B cell (primary cell): Measurements from ENCODE around the gene GNA12. TPM values are rescaled to one million over a fixed set of nuclear protein-coding genes. Genes with fewer than 3 reads are reported as not detected.
"Not testable (repeated sequence)": the region's sequence is repeated elsewhere in the genome, so short reads cannot be mapped to it uniquely, and the experiment has no call there.

Source experiments
- ATAC-seq: fragments of 200-7000 bp; cut with Tn5 transposase; one replicate; pipeline ENCODE4 v1.10.0; 2021; ENCODE audit warnings: low read depth, mild to moderate bottlenecking, moderate number of reproducible peaks, moderate library complexity
- CTCF ChIA-PET: fragments of 350-600 bp; sonication (Branson Sonifier 250); formaldehyde crosslinking; loops from one replicate; lab custom pipeline; 2021; ENCODE audit warnings: antibody characterized with exemption, inconsistent platforms; lab: Charles Lee
- POLR2A ChIA-PET: fragments of 350-600 bp; sonication (Branson Sonifier 250); formaldehyde crosslinking; loops from one replicate; lab custom pipeline; 2021; ENCODE audit warnings: antibody characterized with exemption; lab: Charles Lee
- DNase-seq: peaks from one replicate; pipeline ENCODE4 v3.0.0; 2013
- H2AFZ ChIP-seq: 2 replicates; pipeline ENCODE4 v1.6.1; 2012; ENCODE audit warnings: mild to moderate bottlenecking, low read depth, low read length; ENCODE audit not compliant: insufficient read depth, poor library complexity, severe bottlenecking
- H3K27ac ChIP-seq, 2 donors: 1 replicate in 1 of 2; 2 replicates in 1 of 2; pipeline ENCODE4 v1.5.1; 2012 to 2013; ENCODE audit warnings: low read length in 2 of 2, mild to moderate bottlenecking in 2 of 2, moderate library complexity in 1 of 2
- H3K27me3 ChIP-seq, 4 experiments: fragments of 200-600 bp in 1 of 4; sonication (generic) in 1 of 4; replicated peaks in 1 of 4; 1 replicate in 2 of 4; 2 replicates in 2 of 4; pipeline versions ENCODE4 v1.6.1 to v1.7.0; 2013 to 2016; ENCODE audit warnings: low read length in 3 of 4, mild to moderate bottlenecking in 2 of 4, mixed read lengths in 1 of 4, moderate library complexity in 1 of 4; ENCODE audit not compliant: insufficient read depth in 4 of 4, control insufficient read depth in 3 of 4; ENCODE audit errors: control extremely low read depth in 1 of 4
- H3K36me3 ChIP-seq, 2 experiments: replicated peaks in 1 of 2; 1 replicate in 1 of 2; 2 replicates in 1 of 2; pipeline versions ENCODE4 v1.6.1 to v1.7.1; 2013; ENCODE audit warnings: low read length in 1 of 2; ENCODE audit not compliant: insufficient read depth in 2 of 2, control insufficient read depth in 1 of 2; ENCODE audit errors: control extremely low read depth in 1 of 2, extremely low read depth in 1 of 2
- H3K4me1 ChIP-seq, 2 donors: fragments of 200-600 bp in 1 of 2; sonication (generic) in 1 of 2; 1 replicate in 1 of 2; 2 replicates in 1 of 2; pipeline versions ENCODE4 v1.5.1 to v1.6.1; 2013 to 2017; ENCODE audit warnings: low read length in 2 of 2; ENCODE audit not compliant: control insufficient read depth in 2 of 2, insufficient read depth in 2 of 2
- H3K4me2 ChIP-seq: replicated peaks from 2 replicates; pipeline ENCODE3; 2012; ENCODE audit warnings: mild to moderate bottlenecking, low read depth, low read length; ENCODE audit not compliant: poor library complexity, severe bottlenecking
- H3K4me3 ChIP-seq, 5 experiments: fragments of 200-600 bp in 1 of 5; sonication (generic) in 1 of 5; 1 replicate in 3 of 5; 2 replicates in 2 of 5; pipeline versions ENCODE4 v1.5.1 to v1.7.0; 2011 to 2016; ENCODE audit warnings: low read length in 4 of 5, mild to moderate bottlenecking in 4 of 5, low read depth in 2 of 5, control low read depth in 1 of 5, moderate library complexity in 1 of 5; ENCODE audit not compliant: insufficient read depth in 1 of 5; ENCODE audit errors: control extremely low read depth in 1 of 5, extremely low read depth in 1 of 5
- H3K79me2 ChIP-seq: fragments of 200-600 bp; sonication (generic); one replicate; pipeline ENCODE4 v1.6.0; 2016; ENCODE audit warnings: low read length; ENCODE audit not compliant: control insufficient read depth, insufficient read depth
- H3K9ac ChIP-seq: fragments of 200-600 bp; sonication (generic); 2 replicates; pipeline ENCODE4 v1.6.1; 2017; ENCODE audit warnings: mild to moderate bottlenecking, low read length, moderate library complexity
- H3K9me3 ChIP-seq, 3 donors: one replicate each; pipeline versions ENCODE4 v1.6.1 to v1.7.1; 2013; ENCODE audit warnings: low read length in 2 of 3; ENCODE audit not compliant: control insufficient read depth in 2 of 3, insufficient read depth in 1 of 3; ENCODE audit errors: control extremely low read depth in 1 of 3
- H4K20me1 ChIP-seq: 2 replicates; pipeline ENCODE4 v1.6.0; 2012; ENCODE audit warnings: mild to moderate bottlenecking, low read length; ENCODE audit not compliant: insufficient read depth, control insufficient read depth, poor library complexity, severe bottlenecking
- H3K27ac Mint-ChIP-seq: one replicate; pipeline ENCODE4 v1.8.0; 2021; ENCODE audit warnings: mixed read lengths
- H3K27me3 Mint-ChIP-seq: one replicate; pipeline ENCODE4 v1.8.0; 2021; ENCODE audit warnings: mixed read lengths
- H3K4me1 Mint-ChIP-seq: one replicate; pipeline ENCODE4 v1.8.0; 2021; ENCODE audit warnings: mixed read lengths
- H3K4me3 Mint-ChIP-seq: one replicate; pipeline ENCODE4 v1.8.0; 2021; ENCODE audit warnings: mixed read lengths
- H3K9me3 Mint-ChIP-seq: one replicate; pipeline ENCODE4 v1.8.0; 2022; ENCODE audit warnings: mixed read lengths; ENCODE audit not compliant: insufficient read depth
- EZH2 ChIP-seq: IDR thresholded peaks from 2 replicates; pipeline ENCODE4 v1.6.1; 2012; ENCODE audit warnings: borderline replicate concordance, low read depth, mild to moderate bottlenecking, moderate library complexity, low read length; ENCODE audit not compliant: insufficient read depth, poor library complexity, severe bottlenecking
- WGBS: methylation state at CpG from one replicate; pipeline ENCODE4 v1.1.5; 2013; ENCODE audit warnings: missing lambda C conversion rate; ENCODE audit not compliant: insufficient coverage; 5-methylcytosine and 5-hydroxymethylcytosine counted together
- intact Hi-C: fragments of 100-400 bp; cut with micrococcal nuclease; formaldehyde crosslinking; loops from one replicate; pipeline ENCODE4 v1.10.0; 2022
- polyA plus RNA-seq: library from polyadenylated mRNA; depleted of rRNA; stranded (reverse); fragments of >200 nt; gene quantifications from 2 replicates; pipeline ENCODE4 v1.2.3, GENCODE V29; 2012
- total RNA-seq, 2 donors: library from RNA; stranded (reverse); fragments of 120-200 nt in 1 of 2; gene quantifications; 1 replicate in 1 of 2; 2 replicates in 1 of 2; pipeline versions ENCODE4 v1.2.3 to v1.2.4, GENCODE V29; 2013 to 2022
- TF ChIP-seq, protein P1 (sequence below): fragments of 200-600 bp; IDR thresholded peaks from one replicate; pipeline ENCODE4 v1.8.0; 2022; ENCODE audit warnings: antibody characterized with exemption, mild to moderate bottlenecking

Gene GNA12
- total and polyA plus RNA-seq, 2 donors (not counting 1 experiment from before 2014, with no cell fraction given), result 34.6 to 110 TPM

DNA sequence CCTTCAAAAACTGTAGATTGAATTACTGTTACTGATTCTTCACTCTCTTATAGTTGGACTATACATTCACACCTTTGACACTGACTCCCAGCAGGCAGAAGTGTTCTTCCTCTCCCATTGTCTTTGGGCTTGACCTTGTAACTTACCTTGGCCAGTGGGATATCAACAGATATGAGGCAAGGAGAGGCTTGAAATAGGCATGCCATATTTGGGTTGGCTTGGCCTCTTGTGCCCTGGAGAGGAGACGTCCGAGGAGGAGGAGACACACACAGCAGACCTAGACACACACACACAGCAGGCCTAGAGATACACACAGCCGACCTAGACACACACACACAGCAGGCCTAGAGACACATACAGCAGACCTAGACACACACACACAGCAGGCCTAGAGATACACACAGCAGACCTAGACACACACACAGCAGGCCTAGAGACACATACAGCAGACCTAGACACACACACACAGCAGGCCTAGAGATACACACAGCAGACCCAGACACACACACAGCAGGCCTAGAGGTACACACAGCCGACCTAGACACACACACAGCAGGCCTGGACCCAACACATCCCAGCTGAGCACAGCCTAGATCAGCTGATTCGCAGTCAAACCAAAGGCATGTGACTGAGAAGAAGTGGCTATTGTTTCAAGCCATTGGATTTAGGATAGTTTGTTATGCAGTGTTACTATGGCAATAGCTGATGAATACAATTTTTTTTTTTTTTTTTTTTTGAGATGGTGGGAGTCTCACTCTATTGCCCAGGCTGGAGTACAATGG is 12.5 kb upstream of the GNA12 start:
- Histone ChIP-seq H3K4me1 (no peaks in the 10 kb centered on the region), H3K9ac (no peak overlapping the region), H3K27me3 (no peaks in the 10 kb centered on the region), H3K36me3 (no peaks in the 10 kb centered on the region), H3K4me3 (no peak overlapping the region), H2AFZ (no peak overlapping the region), H4K20me1 (no peaks in the 10 kb centered on the region), H3K27ac (no peak overlapping the region), H3K4me2 (no peak overlapping the region), H3K79me2 (no peaks in the 10 kb centered on the region), H3K9me3 (no peaks in the 10 kb centered on the region)
- Mint-ChIP-seq H3K27ac (no peak overlapping the region), H3K4me1 (peaks cover 12% of the 10 kb centered on the region), H3K27me3 (no peaks in the 10 kb centered on the region), H3K9me3 (no peaks in the 10 kb centered on the region), H3K4me3 (no peak overlapping the region)
- intact Hi-C loops, result no loop called here
- 80% methylated on average over 3 of the region's 5 CpGs for WGBS
- ChIA-PET POLR2A (no interaction called here), CTCF (interaction anchor here (3.1 kb wide), 1 partner anchor 9 kb away, joined by 9 read pairs; no protein-coding TSS in a partner anchor)
- DNase-seq (no peak), ATAC-seq (no peak)
- TF ChIP-seq, protein P1, sequence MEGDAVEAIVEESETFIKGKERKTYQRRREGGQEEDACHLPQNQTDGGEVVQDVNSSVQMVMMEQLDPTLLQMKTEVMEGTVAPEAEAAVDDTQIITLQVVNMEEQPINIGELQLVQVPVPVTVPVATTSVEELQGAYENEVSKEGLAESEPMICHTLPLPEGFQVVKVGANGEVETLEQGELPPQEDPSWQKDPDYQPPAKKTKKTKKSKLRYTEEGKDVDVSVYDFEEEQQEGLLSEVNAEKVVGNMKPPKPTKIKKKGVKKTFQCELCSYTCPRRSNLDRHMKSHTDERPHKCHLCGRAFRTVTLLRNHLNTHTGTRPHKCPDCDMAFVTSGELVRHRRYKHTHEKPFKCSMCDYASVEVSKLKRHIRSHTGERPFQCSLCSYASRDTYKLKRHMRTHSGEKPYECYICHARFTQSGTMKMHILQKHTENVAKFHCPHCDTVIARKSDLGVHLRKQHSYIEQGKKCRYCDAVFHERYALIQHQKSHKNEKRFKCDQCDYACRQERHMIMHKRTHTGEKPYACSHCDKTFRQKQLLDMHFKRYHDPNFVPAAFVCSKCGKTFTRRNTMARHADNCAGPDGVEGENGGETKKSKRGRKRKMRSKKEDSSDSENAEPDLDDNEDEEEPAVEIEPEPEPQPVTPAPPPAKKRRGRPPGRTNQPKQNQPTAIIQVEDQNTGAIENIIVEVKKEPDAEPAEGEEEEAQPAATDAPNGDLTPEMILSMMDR, result no peak
- TF ChIP-seq EZH2, result no peak

DNA sequence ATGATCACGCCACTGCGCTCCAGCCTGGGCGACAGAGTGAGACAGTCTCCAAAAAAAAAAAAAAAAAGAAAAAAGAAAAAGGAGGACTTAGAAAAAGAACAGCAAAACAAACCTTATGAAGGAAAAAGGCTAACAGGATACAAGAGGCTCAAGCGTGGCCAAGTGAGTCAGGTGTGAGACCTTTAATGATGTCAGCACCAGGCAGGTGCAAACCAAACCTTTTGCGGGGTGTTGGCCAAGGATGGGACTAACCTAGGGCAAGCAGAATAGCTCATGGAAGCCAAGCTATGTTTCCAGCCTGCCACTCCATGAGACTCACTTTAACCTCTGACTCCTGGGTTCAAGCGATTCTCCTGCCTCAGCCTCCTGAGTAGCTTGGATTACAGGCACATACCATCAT is 11.3 kb upstream of the GNA12 start:
- Histone ChIP-seq H3K27ac (no peak overlapping the region), H3K4me3 (no peak overlapping the region), H3K9ac (no peak overlapping the region), H4K20me1 (no peaks in the 10 kb centered on the region), H3K4me2 (no peak overlapping the region), H3K79me2 (no peaks in the 10 kb centered on the region), H2AFZ (no peak overlapping the region), H3K27me3 (no peaks in the 10 kb centered on the region), H3K4me1 (no peaks in the 10 kb centered on the region), H3K9me3 (no peaks in the 10 kb centered on the region), H3K36me3 (no peaks in the 10 kb centered on the region)
- Mint-ChIP-seq H3K4me3 (no peak overlapping the region), H3K9me3 (no peaks in the 10 kb centered on the region), H3K27me3 (no peaks in the 10 kb centered on the region), H3K4me1 (peaks cover 17% of the 10 kb centered on the region), H3K27ac (no peak overlapping the region)
- ChIA-PET POLR2A (interaction anchor here (0.7 kb wide), 1 partner anchor 27 kb away, joined by 4 read pairs; no protein-coding TSS in a partner anchor), CTCF (interaction anchor here (1.1 to 3.1 kb wide), 2 partner anchors 9 to 10 kb away, joined by 4 to 9 read pairs; no protein-coding TSS in a partner anchor)
- intact Hi-C loops, result no loop called here
- WGBS, result 98% methylated on average over 5 of the region's 6 CpGs
- no peak for ATAC-seq
- TF ChIP-seq, protein P1, result no peak
- no peak for TF ChIP-seq EZH2
- no peak for DNase-seq

DNA sequence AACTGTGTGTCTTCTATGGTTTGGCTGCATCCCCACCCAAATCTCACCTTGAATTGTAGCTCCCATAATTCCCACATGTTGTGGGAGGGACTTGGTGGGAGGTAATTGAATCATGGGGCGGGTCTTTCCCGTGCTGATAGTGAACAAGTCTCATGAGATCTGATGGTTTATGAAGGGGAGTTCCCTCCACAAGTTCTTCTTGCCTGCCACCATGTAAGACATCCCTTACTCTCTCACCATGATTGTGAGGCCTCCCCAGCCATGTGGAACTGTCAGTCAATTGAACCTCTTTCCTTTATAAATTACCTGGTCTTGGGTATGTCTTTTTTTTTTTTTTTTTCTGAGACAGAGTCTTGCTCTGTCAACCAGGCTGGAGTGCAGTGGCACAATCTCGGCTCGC is 9.4 kb upstream of the GNA12 start:
- H3K27me3 ChIP-seq, H3K79me2 ChIP-seq, H3K27ac Mint-ChIP-seq, ATAC-seq, DNase-seq, H3K4me2 ChIP-seq, H3K4me3 Mint-ChIP-seq, H3K4me1 ChIP-seq, H3K4me3 ChIP-seq, H4K20me1 ChIP-seq, H3K36me3 ChIP-seq, POLR2A ChIA-PET, H3K27ac ChIP-seq, H3K9me3 Mint-ChIP-seq, H3K27me3 Mint-ChIP-seq, H3K9me3 ChIP-seq, intact Hi-C loops, H2AFZ ChIP-seq, H3K9ac ChIP-seq: not testable (repeated sequence)
- H3K4me1 Mint-ChIP-seq, result peaks cover 17% of the 10 kb centered on the region
- CTCF ChIA-PET, result interaction anchor here (0.7 to 1.6 kb wide), 4 partner anchors 9 to 144 kb away, joined by 3 to 7 read pairs (median 3); no protein-coding TSS in a partner anchor
- 92% methylated on average over 2 of the region's 4 CpGs for WGBS
